IMR-90 (cell line): ENCODE measurements around the gene ANGPTL4. TPM values are rescaled to one million over a fixed set of nuclear protein-coding genes. Genes with fewer than 3 reads are reported as not detected.

Experiments
- ATAC-seq: fragments of 200-7000 bp; cut with Tn5 transposase; 2 replicates; pipeline ENCODE4 v1.9.1; 2020; ENCODE audit warnings: low read depth, mild to moderate bottlenecking, moderate library complexity
- BruUV-seq: library from RNA; stranded (reverse); fragments of 400-500 nt; replicated peaks from 2 replicates; lab custom pipeline; 2021; lab: Mats Ljungman, UMichigan
- CTCF ChIA-PET: fragments of 300-600 bp; formaldehyde crosslinking; extraction: SDS; loops from one replicate; lab custom pipeline; 2021; ENCODE audit warnings: antibody characterized with exemption; lab: Yijun Ruan, JAX
- POLR2A ChIA-PET: fragments of 300-600 bp; sonication (Branson Sonifier 250); formaldehyde crosslinking; loops from one replicate; lab custom pipeline; 2022; ENCODE audit warnings: antibody characterized with exemption; ENCODE audit not compliant: unreplicated experiment; lab: Charles Lee
- DNase-seq: peaks from one replicate; pipeline ENCODE4 v3.0.0; 2013
- H2AFZ ChIP-seq: replicated peaks from 2 replicates; pipeline ENCODE3; 2013; ENCODE audit warnings: low read length, mild to moderate bottlenecking; ENCODE audit not compliant: poor library complexity
- H2AK5ac ChIP-seq: 2 replicates; pipeline ENCODE4 v1.6.1; 2013; ENCODE audit warnings: low read depth, low read length, inconsistent platforms
- H2AK9ac ChIP-seq: replicated peaks from 2 replicates; pipeline ENCODE3; 2013; ENCODE audit warnings: mild to moderate bottlenecking, low read depth, low read length, moderate library complexity; ENCODE audit not compliant: poor library complexity
- H2BK120ac ChIP-seq: 2 replicates; pipeline ENCODE4 v1.6.1; 2013; ENCODE audit warnings: low read depth, low read length, inconsistent platforms
- H2BK15ac ChIP-seq: 3 replicates; pipeline ENCODE4 v1.6.1; 2013; ENCODE audit warnings: low read depth, low read length, inconsistent platforms
- H2BK20ac ChIP-seq: 2 replicates; pipeline ENCODE4 v1.6.1; 2013; ENCODE audit warnings: low read depth, mild to moderate bottlenecking, inconsistent platforms, low read length, moderate library complexity
- H2BK5ac ChIP-seq: 2 replicates; pipeline ENCODE4 v1.6.1; 2013; ENCODE audit warnings: mild to moderate bottlenecking, low read depth, low read length, inconsistent platforms; ENCODE audit not compliant: poor library complexity, severe bottlenecking
- H3K14ac ChIP-seq: replicated peaks from 2 replicates; pipeline ENCODE4 v1.6.1; 2013; ENCODE audit warnings: low read depth, low read length, inconsistent platforms
- H3K18ac ChIP-seq: 2 replicates; pipeline ENCODE4 v1.6.1; 2013; ENCODE audit warnings: low read depth, low read length, control low read depth
- H3K23ac ChIP-seq: 2 replicates; pipeline ENCODE4 v1.6.1; 2013; ENCODE audit warnings: low read depth, low read length, inconsistent platforms
- H3K27ac ChIP-seq: 2 replicates; pipeline ENCODE4 v1.5.1; 2013; ENCODE audit warnings: mild to moderate bottlenecking, control low read depth, low read length; ENCODE audit not compliant: insufficient read depth
- H3K27me3 ChIP-seq: 2 replicates; pipeline ENCODE4 v1.6.1; 2013; ENCODE audit warnings: low read length; ENCODE audit not compliant: control insufficient read depth, insufficient read depth
- H3K36me3 ChIP-seq: 2 replicates; pipeline ENCODE4 v1.6.1; 2013; ENCODE audit warnings: low read length, mixed read lengths; ENCODE audit not compliant: control insufficient read depth, insufficient read depth
- H3K4ac ChIP-seq: 2 replicates; pipeline ENCODE4 v1.6.1; 2013; ENCODE audit warnings: low read depth, low read length, inconsistent platforms
- H3K4me1 ChIP-seq: 2 replicates; pipeline ENCODE4 v1.6.1; 2013; ENCODE audit warnings: low read length, mixed read lengths; ENCODE audit not compliant: control insufficient read depth, insufficient read depth
- H3K4me2 ChIP-seq: 2 replicates; pipeline ENCODE4 v1.6.1; 2013; ENCODE audit warnings: low read depth, mild to moderate bottlenecking, control low read depth, low read length, moderate library complexity
- H3K4me3 ChIP-seq: 2 replicates; pipeline ENCODE4 v1.5.1; 2013; ENCODE audit warnings: low read depth, mild to moderate bottlenecking, control low read depth, low read length, moderate library complexity; ENCODE audit not compliant: insufficient read depth
- H3K56ac ChIP-seq: 2 replicates; pipeline ENCODE4 v1.6.1; 2013; ENCODE audit warnings: low read length, inconsistent platforms; ENCODE audit not compliant: insufficient read depth; ENCODE audit errors: extremely low read depth
- H3K79me1 ChIP-seq, 2 experiments: 2 replicates each; pipeline ENCODE4 v1.6.1; 2013; ENCODE audit warnings: low read length in 2 of 2, inconsistent platforms in 1 of 2, low read depth in 1 of 2
- H3K9ac ChIP-seq: 2 replicates; pipeline ENCODE4 v1.6.1; 2013; ENCODE audit warnings: low read depth, low read length, control low read depth
- H3K9me1 ChIP-seq: 2 replicates; pipeline ENCODE4 v1.6.1; 2013; ENCODE audit warnings: low read length, inconsistent platforms; ENCODE audit not compliant: insufficient read depth
- H3K9me3 ChIP-seq: 2 replicates; pipeline ENCODE4 v1.6.1; 2013; ENCODE audit warnings: low read length; ENCODE audit not compliant: control insufficient read depth, insufficient read depth
- H4K20me1 ChIP-seq: 2 replicates; pipeline ENCODE4 v1.6.1; 2013; ENCODE audit warnings: low read length, inconsistent platforms; ENCODE audit not compliant: insufficient read depth
- H4K5ac ChIP-seq: 2 replicates; pipeline ENCODE4 v1.6.1; 2013; ENCODE audit warnings: mild to moderate bottlenecking, low read depth, low read length, control low read depth
- H4K8ac ChIP-seq, 2 experiments: 2 replicates each; pipeline ENCODE4 v1.6.1; 2013; ENCODE audit warnings: low read depth in 2 of 2, low read length in 2 of 2, control low read depth in 1 of 2, inconsistent platforms in 1 of 2
- H4K91ac ChIP-seq: 2 replicates; pipeline ENCODE4 v1.6.1; 2013; ENCODE audit warnings: low read depth, low read length, inconsistent platforms; ENCODE audit not compliant: insufficient read depth
- NFE2L2 ChIP-seq: fragments of 150-350 bp; IDR thresholded peaks from 2 replicates; pipeline ENCODE4 v1.6.1; 2016; ENCODE audit warnings: low read depth, mild to moderate bottlenecking, low read length
- WGBS, 2 experiments: methylation state at CpG; one replicate each; pipeline versions ENCODE4 v1.1.5 to v1.1.7; 2013; ENCODE audit warnings: missing lambda C conversion rate in 2 of 2; ENCODE audit not compliant: insufficient read length in 1 of 2; ENCODE audit errors: extremely low coverage in 2 of 2; 5-methylcytosine and 5-hydroxymethylcytosine counted together
- dilution Hi-C: fragments of 300-500 bp; cut with HindIII; formaldehyde crosslinking; loops from one replicate; pipeline ENCODE4 v1.14.3; 2018; ENCODE audit warnings: low sequenced_read_pairs; ENCODE audit not compliant: unreplicated experiment
- in situ Hi-C: fragments of 300-500 bp; cut with MboI; formaldehyde crosslinking; loops from 3 replicates; pipeline ENCODE4 v1.14.3; 2019; ENCODE audit warnings: low sequenced_read_pairs, inconsistent platforms, mixed read lengths
- intact Hi-C: fragments of 100-400 bp; cut with micrococcal nuclease; formaldehyde crosslinking; loops from 2 replicates; pipeline ENCODE4 v1.10.0; 2022
- polyA plus RNA-seq, 3 experiments: library from polyadenylated mRNA; depleted of rRNA; stranded (reverse); fragments of >200 nt; gene quantifications; 2 replicates each; pipeline ENCODE4 v1.2.3, GENCODE V29; 2012; ENCODE audit warnings: low replicate concordance in 1 of 3
- total RNA-seq: library from RNA; depleted of rRNA; stranded (reverse); fragments of >200 nt; gene quantifications from 2 replicates; pipeline ENCODE4 v1.2.3, GENCODE V29; 2012

Gene ANGPTL4
- total and polyA plus RNA-seq, 2 of the 4 experiments (the other 2 are of a cell fraction), result 1.4 to 19.1 TPM

DNA sequence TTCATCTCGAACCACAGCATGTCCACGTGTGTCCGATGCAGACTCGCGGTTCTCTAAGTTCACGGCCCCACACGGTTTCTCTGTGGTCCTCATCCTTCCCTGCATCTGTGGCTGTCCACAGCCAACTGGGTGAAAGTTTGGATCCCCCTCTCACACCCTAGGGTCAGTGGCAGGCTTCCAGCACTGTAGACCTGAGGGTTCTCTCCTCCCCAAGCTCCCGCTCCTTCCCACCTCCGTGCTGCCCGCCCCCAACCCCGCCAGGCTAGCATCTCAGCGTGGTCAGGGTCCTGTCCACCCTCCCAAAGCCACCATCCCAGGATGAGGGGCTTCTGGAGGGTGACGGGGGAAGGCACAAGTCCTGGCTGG is 3.0 kb downstream of the ANGPTL4 start:
- CTCF ChIA-PET, result interaction anchor here (1.0 kb wide), 1 partner anchor 46 kb away, joined by 4 read pairs; the partner anchor contains the start of gene MARCHF2
- H3K9me1 ChIP-seq, result peaks cover 19% of the 10 kb centered on the region
- peak overlapping the region; percentile 31 for H2AK9ac ChIP-seq
- H2AK5ac ChIP-seq, result peak overlapping the region; percentile 93
- no peak overlapping the region for H3K4me3 ChIP-seq
- TF ChIP-seq NFE2L2, result no peak
- 10% methylated on average over 2 of the region's 13 CpGs; no CpG with 5 or more reads in 1 of the 2 experiments for WGBS, 2 experiments
- H2BK15ac ChIP-seq, result peak overlapping the region; percentile 33; the same call in 1 of the 3 replicates
- H3K9me3 ChIP-seq, result no peaks in the 10 kb centered on the region
- peak overlapping the region; percentile 39; the same call in 1 of the 2 replicates for H3K23ac ChIP-seq
- POLR2A ChIA-PET, result no interaction called here
- no peak overlapping the region for H3K9ac ChIP-seq
- ATAC-seq, result peak; percentile 0
- BruUV-seq, result no TSS peak
- intact Hi-C loops, result loop anchor here (1.0 kb wide), 1 partner anchor 23 kb away; the partner anchor contains the start of gene RAB11B
- H4K91ac ChIP-seq, result peak overlapping the region; percentile 74; the same call in 1 of the 2 replicates
- peaks cover 16% of the 10 kb centered on the region for H4K20me1 ChIP-seq
- H3K27me3 ChIP-seq, result no peaks in the 10 kb centered on the region
- DNase-seq, result no peak
- peak overlapping the region; percentile 78 for H3K4ac ChIP-seq
- H3K4me1 ChIP-seq, result peaks cover 29% of the 10 kb centered on the region
- H3K56ac ChIP-seq, result 0 out of 2 replicates have a peak overlapping the region, but pooled peaks have one; percentile 6
- peak overlapping the region; percentile 63 for H2BK120ac ChIP-seq
- H4K5ac ChIP-seq, result no peak overlapping the region
- peak overlapping the region; percentile 60 for H3K4me2 ChIP-seq
- H3K79me1 ChIP-seq, result peaks cover 8 to 46% of the 10 kb centered on the region in 2 experiments; a peak in 3 of 4 replicates
- no peak overlapping the region for H3K18ac ChIP-seq
- peak overlapping the region; percentile 42 to 57; a peak in 3 of 4 replicates for H4K8ac ChIP-seq
- H3K36me3 ChIP-seq, result peaks cover 14% of the 10 kb centered on the region
- in situ Hi-C loops, result no loop called here
- dilution Hi-C loops, result no loop called here
- peak overlapping the region; percentile 38; the same call in 1 of the 2 replicates for H3K14ac ChIP-seq
- H2BK20ac ChIP-seq, result peak overlapping the region; percentile 17
- H3K27ac ChIP-seq, result peak overlapping the region; percentile 57; the same call in 1 of the 2 replicates
- peak overlapping the region; percentile 63 for H2BK5ac ChIP-seq
- H2AFZ ChIP-seq, result peak overlapping the region; percentile 26
